ENCODE measurements around the gene KCTD20.

KCTD20 gene

DNA sequence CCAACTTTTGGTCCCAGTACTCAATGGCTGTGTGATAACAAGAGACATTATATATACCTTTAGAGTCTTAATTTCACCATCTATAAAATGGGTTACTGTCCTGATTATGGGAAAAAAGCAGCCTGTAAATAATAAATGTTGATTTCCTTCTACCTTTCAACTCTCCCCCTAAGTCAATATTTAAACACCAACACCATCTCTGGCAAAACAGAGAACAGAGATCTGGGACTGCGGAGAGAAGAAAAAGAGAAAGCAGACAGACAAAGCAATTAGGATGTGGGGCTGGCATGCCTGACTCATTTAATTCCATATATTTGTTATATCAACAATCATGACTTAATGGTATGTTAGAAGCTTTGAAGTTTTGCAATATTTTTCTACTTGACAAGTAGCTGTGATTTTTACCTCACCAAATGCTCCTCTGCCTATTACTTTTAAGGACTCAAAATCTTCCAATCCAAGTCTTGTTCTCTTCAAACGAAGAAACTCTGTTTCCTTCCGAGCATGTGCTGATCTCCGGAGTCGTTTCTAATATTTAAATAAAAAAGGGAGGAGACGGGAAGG, 81.2 kb downstream of the KCTD20 start:
- no peak for DNase-seq (ENCODE audit: extremely low read depth in 1 of 2, low read depth in 1 of 2)

DNA sequence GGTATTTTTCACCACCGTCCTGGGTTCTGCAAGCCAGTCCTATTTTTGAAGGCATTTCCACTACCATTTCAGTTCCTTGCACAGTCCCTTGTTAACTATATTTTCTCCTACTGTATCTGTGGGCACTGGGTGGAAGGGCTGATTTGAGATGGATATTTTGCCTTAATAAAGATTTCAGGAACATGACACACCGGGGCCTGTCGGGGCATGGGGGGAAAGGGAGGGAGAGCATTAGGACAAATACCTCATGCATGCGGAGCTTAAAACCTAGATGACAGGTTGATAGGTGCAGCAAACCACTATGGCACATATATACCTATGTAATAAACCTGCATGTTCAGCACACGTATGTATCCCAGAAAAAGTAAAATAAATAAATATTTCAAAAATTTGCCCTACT, 82.1 kb downstream of the KCTD20 start:
- DNase-seq (ENCODE audit: extremely low read depth in 1 of 2, low read depth in 1 of 2), result no peak

DNA sequence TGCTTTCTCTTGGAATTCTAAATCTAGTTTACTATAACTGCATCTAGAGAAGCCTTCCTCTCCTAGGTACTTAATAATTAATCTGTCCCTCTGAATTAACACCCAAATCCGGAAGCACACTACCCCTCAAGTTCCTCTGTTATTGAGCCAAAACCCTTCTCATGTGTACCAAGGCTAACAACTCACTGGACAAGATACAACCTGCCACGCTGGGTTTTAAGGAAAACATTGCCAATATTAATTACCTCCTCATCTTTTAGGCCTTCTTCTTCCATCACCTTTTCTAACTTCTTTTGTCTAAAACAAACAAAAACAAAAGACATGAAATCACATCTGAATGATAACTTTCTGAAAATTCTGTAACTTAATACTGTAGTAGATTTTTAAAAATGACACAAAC, 82.5 kb downstream of the KCTD20 start:
- DNase-seq (ENCODE audit: extremely low read depth in 1 of 2, low read depth in 1 of 2), result no peak

DNA sequence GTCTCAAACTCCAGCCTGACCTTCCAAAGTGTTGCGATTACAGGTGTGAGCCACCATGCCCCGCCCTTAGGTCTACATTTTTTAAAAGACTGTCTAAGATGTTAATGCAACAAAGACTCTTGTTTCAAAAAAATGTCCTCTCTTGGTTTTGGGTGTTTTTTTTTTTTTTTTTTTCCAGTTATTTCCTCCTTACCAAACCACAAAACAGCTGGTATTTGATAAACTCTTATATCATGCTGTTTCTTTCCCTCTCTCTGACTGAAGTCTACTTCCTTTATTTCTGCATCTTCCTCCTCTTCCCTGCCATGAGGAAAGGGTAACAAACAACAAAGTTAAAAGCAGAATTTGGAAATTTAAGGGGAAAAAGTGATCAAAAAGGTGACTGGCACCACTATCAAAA, 83.3 kb downstream of the KCTD20 start:
- DNase-seq (ENCODE audit: extremely low read depth in 1 of 2, low read depth in 1 of 2), result no peak

DNA sequence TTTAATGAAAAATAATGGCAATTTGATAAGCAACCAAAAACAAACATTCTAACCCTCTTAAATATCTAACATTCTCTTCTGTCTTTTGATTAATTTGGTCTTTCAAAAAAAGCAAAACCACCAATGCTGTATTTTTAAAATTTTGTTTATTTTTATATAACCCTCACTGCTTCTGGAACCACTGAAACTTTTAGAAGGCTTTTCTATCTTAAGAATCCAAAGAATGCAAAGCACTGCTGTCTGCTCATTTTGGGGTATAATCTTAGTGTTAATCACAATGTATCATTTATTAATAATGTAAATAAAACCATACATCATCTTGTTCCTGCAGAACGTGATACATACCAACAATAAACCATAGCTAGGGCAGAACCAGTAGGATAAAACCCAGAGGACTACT, 90.5 kb downstream of the KCTD20 start:
- DNase-seq (ENCODE audit: extremely low read depth in 1 of 2, low read depth in 1 of 2), result no peak

DNA sequence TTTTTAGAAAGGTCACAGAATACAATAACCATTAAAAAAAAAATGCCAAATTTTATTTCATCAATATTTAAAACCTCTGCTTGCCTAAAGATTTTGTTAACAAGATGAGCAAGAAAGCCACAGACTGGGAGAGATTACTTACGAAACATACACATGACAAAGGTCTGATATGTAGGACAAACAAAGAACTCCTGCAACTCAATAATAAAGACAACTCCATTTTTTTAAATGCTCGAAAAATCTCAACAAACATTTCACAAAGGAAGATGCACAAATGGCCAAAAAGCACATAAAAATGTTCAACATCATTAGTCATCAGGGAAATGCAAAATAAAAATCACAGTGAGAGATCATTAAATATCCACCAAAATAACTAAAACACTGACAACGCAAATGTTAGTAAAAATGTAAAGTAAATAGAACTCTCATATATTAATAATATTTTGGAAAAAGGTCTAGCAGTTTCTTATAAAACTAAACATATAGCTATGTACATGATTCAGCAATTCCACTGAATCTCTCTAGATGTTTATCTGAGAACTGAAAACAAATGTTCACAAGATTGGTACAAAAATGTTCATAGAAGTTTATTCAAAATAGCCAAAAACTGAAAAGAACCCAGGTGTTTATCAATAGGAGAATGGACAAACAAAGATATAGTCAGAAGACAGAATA, 94.2 kb downstream of the KCTD20 start:
- no peak for DNase-seq (ENCODE audit: extremely low read depth in 1 of 2, low read depth in 1 of 2)

DNA sequence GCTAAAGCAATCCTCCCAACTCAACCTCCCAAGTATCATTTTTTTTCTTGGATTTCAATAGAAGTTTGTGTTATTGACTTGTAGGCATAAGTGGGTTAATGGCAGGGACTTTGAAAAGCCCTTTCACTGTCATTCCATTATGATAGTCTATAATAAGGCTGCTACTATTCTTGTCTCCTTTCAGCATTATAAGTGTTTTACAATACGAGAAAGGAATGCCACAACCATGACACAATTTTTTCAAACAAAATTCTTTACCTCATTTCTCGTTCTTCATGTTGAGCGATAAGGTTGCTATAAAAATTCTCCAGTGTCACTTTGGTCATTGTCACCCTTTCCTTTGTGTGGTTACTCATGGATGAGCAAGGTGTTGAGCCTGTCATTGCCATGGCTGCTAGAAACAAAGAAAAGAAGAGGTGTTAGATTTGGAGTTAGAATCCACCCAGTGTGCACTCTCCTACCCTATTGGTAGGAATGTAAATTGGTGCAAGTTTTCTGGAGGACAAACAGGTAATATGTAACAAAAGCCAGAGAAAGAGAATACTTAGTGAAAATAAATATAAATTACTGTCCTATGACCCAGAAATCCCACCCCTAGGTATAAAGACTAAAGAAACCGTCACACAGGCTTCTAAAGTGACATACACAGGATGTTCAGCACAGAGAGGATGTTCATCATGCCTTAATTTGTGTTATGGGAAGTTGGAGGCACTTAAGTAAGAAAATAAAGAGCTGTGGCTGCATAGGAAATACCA, 97.2 kb downstream of the KCTD20 start:
- DNase-seq (ENCODE audit: extremely low read depth in 1 of 2, low read depth in 1 of 2), result no peak
